Measurements from ENCODE around the gene FBXO17.

The FBXO17 gene

DNA sequence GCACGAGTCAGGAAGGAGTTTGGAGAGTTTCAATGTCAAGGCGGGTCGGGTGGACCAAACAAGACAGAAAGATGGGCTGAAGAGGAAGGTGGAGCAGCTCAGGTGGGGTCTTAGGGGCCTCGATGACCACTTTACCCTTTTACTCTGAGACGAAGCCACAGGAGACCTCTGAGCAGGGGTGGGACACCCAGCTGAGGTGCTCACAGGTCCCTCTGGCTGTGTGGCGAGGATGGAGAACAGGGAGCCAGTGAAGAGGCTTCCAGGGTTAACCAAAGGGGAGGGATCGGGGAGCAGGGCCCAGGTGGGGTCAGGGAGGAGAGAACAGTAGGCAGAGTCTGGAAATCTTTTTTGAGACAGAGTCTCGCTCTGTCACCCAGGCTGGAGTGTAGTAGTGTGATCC lies 61.6 kb downstream of the FBXO17 start:
- DNase-seq = no peak

DNA sequence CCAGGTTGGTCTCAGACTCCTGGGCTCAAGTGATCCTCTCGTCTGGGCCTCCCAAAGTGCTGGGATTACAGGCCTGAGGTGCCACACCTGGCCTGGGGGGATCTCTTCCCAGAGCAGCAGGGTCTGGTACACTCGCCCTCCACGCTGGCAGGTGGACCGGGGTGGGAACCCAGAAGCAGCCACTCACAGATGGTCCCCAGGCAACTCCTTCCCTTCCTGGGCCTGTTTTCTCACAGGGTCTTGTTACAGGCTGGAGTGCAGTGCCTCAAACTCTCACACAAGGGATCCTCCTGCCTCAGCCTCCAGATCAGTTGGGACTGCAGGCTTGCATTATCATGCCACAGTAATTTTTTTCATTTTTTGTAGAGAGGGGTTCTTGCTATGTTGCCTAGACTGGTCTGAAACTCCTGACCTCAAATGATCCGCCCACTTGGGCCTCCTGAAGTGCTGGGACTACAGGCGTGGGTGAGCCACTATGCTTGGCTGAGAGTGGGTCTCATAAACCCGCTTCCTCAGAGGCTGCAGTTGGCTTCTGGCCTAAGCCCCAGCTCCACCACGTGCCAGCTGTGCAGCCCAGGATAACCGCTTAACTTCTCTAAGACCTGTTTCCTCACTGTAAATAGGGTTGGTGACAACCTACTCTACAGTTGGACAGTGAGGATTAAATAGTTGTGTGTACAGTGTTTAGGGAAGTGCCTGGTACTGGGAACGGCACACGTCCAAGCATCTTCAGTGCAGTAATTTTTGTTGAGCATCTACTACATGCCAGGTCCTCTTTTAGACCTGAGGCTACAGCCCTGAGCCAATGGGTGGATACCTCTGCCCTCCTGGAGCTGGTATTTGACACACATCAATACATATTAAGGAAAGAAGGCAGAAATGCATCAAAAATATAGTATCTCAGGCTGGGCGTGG lies 62.7 kb downstream of the FBXO17 start:
- DNase-seq = no peak

DNA sequence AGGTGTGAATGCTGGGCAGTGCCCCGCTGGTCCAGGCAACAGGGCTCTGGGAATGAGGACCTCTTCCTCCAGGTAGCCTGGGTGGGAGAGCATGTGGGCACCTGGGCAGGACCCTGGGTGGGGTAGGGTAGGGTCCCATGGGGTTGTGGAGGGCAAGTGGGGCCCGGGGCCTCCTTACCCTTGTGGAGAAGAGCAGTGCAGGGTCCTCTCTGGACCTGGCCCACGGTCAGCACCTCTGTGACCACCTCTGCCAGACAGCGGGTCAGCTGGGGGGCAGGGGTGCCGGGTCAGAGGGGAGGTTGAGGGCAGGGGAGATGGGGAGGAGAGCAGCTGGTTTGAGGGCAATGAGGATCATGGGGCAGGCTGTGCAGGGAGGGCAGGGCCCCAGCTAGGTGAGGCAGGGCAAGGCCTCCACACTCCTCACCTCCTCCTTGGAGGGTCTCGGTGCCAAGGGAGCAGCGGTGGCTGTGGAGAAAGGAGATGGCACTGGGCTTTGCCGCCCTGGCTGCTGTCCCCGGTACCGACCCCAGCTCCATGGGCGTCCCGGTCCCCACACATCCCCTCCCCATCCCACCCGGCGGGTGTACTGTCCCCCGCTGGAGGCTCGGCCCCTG lies 64.0 kb downstream of the FBXO17 start:
- no peak for DNase-seq

DNA sequence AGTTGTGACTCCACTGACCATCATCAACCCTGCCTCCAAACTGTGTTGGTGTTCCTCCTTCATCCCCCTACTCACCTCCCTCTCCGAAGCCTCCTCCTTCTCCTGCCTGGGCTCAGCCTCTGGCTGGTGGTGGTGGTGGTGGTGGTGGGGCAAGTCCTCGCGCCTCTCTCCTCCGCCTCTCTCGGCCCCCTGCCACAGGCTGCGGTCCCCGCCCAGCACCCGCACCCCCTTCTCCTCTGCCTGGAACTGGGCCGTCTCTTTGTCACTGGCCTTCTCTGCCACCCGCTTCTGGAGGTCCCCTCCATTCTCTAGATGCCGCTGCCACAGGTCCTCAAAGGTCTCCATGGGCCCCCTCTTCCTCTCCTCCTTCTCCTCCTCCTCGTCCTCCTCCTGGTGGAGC lies 65.1 kb downstream of the FBXO17 start:
- DNase-seq = no peak

DNA sequence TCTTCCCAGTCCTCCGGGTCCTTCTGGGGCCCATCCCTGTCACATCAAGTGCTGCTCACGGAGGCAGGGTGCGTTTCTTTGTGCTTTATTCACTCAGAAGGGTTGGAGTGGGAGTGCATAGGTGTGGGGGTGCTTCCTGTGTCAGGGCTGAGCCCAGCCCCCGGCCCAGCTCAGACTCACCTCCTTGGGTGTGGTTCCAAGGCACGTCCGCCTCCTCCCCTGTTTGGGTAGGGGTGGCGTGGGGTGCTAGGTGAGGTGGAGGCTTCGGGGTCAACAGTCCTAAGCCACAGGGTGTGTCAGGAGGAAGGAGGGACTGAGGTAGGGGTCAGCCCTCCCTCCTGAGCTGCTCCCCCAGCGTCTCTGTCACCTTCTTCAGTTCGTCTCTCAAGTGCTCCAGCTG lies 66.6 kb downstream of the FBXO17 start:
- no peak for DNase-seq

DNA sequence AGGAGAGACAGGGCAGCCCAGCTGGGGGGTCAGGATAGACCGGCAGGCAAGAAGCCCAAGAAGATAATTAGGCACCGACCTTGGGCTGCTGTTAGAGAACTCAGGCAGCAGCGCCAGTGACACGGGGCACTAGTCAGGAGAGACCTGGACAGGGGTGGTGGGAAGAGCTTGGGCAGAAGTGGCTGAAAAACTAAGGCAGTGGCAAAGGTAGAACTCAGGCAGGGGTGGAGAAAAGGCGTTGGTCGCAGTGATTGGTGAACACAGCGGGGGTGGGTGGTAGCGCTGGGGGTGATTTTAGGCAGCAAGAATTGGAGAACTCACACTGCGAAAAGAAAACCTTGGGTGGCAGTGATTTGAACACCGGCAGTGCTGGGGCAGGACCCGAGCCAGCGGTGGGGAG lies 67.9 kb downstream of the FBXO17 start:
- no peak for DNase-seq

DNA sequence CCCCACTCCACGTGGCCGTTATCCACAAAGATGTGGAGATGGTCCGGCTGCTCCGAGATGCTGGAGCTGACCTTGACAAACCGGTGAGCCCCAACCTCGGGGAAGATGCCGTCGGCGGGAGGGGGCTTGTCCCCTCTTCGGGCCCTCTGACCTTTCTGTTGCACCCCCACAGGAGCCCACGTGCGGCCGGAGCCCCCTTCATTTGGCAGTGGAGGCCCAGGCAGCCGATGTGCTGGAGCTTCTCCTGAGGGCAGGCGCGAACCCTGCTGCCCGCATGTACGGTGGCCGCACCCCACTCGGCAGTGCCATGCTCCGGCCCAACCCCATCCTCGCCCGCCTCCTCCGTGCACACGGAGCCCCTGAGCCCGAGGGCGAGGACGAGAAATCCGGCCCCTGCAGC lies 68.3 kb downstream of the FBXO17 start:
- DNase-seq = no peak

DNA sequence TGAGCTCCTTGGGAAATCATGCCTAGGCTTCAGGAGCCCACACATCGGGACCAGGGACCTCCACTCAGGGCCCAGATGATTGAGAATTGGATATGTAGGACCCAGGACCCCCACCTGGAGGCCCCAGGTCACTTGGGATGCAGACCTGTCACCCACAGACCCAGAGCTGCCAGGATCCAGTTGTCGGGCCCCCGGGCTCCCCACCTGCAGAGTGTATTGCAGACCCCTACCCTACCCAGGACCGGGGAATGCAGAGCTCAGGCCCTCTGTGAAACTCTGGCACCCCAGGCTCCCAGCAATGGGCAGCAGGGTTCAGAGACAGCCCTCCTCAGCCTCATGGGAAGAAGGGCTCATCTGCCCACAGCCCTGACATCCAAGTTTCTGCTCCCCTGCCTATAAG lies 69.9 kb downstream of the FBXO17 start:
- no peak for DNase-seq

DNA sequence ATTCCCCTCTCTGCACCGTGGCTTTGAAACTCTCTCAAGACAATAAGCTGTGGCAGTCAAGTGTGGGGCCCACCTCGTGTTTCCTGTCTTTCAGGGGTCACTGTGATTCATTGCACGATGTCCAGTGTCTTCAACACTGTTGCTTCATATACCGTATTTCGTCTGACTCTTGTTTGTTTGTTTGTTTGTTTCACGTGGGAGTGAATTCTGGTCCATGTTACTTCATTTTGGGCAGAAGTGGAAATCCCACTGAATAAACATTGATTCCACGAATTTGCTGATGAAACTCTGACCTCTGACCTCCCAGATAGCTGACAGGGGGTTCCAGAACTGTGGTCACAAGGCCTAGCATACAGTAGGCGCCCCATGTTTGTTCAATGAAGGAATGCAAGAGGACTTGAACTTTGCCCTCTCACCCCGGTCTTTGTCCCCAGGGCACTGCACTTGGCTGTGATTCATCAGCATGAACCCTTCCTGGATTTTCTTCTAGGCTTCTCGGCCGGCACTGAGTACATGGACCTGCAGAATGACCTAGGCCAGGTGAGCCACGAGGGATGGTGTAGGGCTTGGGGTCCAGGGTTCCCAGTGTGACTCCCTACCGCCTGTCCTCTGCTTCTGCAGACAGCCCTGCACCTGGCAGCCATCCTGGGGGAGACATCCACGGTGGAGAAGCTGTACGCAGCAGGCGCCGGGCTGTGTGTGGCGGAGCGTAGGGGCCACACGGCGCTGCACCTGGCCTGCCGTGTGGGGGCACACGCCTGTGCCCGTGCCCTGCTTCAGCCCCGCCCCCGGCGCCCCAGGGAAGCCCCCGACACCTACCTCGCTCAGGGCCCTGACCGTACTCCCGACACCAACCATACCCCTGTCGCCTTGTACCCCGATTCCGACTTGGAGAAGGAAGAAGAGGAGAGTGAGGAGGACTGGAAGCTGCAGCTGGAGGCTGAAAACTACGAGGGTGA lies 70.7 kb downstream of the FBXO17 start:
- no peak for DNase-seq

DNA sequence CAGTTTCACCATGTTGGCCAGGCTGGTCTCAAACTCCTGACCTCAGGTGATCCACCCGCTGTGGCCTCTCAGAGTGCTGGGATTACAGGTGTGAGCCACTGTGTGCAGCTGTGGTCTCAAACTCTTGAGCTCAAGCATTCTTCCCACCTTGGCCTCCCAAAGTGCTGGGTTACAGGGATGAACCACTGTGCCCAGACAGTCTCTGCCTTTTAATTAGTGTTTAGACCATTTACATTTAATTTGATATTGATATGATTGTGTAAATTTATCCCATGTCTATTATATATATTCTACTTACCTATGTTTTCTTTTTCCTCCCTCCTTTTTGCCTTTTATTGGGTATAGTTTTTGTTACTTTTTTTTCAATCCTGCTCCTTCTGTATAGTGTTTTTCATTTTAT lies 73.9 kb downstream of the FBXO17 start:
- DNase-seq = no peak

DNA sequence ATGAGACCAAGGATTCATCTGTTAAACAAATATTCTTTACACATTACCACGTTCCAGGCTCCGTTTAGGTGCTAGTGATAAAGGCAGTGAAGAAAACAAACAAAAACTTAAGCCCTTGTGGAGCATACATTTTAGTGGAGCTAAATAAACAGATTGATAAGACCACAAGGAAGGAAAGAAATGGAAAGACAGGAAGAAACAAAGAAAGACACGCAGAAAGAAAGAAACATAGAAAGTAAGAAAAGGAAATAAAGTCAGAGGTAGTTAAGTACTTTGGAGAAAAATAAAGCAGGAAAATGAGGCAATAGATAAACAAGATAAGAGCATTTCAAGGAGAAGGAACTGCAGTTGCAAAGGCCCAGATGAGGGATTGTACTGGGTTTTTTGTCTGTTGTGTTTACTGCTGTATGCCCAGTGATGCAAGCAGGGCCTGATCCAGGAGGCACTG lies 74.8 kb downstream of the FBXO17 start:
- peak in 1 of 3 experiments; percentile 32 for DNase-seq

DNA sequence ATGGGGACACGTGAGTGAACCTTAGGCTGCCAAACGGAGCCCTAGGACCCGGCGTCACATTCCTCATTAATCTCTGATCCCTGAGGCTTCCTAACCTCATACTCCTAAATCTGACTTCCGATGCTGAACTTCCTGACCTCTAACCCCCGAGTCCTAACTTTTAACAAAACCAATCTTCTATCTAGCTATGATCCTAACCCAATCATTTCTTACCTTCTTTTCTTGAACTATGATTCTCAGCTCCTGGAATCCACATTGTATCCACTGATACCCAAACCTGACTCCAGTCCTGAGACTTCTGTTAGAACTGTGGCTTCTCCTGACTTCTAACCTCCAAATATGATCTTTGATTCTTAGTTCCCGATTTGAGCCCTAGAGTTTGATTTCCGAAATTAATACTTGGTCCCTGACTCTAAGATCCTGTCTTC lies 75.3 kb downstream of the FBXO17 start:
- DNase-seq = no peak

DNA sequence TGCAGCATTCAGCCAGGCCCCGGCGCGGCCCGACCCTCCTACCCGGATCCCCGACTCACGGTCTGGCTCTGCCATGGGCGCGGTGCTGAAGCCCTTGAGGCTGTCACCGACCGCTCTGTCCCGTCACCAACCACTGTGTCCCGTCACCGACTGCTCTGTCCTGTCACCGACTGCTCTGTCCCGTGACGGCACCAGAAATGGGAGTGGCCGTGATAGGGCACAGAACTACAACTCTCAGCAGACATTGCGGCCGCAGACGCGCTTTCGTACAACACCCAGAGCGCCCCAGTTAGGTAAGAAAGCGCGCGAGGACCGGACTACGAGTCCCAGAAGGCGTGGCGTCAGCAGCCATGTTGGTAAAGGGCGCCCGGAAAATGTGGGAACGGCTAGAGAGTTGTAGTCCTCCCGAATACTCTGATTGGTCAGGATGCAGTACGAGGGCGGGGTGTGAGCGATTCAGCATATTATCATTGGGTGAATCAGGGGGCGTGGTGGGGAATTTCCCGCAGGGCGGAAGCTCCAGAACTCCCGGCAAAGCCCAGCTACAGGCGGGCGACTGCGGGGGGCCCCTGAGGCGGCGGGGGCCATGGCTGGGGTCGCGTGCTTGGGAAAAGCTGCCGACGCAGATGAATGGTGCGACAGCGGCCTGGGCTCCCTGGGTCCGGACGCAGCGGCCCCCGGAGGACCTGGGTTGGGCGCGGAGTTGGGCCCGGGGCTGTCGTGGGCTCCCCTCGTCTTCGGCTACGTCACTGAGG lies 75.9 kb downstream of the FBXO17 start, which contains the start of the genes NFKBIB and SIRT2:
Gene NFKBIB (plus strand): TSS at position 523 of the 755 bp plus-strand sequence. CDS start 64 bp downstream, at position 587.
Gene SIRT2 (minus strand): TSS at position 172 of the 755 bp plus-strand sequence. CDS start 97 bp downstream, at position 75.
- peak; percentile 99 to 100 (median 100) for DNase-seq

DNA sequence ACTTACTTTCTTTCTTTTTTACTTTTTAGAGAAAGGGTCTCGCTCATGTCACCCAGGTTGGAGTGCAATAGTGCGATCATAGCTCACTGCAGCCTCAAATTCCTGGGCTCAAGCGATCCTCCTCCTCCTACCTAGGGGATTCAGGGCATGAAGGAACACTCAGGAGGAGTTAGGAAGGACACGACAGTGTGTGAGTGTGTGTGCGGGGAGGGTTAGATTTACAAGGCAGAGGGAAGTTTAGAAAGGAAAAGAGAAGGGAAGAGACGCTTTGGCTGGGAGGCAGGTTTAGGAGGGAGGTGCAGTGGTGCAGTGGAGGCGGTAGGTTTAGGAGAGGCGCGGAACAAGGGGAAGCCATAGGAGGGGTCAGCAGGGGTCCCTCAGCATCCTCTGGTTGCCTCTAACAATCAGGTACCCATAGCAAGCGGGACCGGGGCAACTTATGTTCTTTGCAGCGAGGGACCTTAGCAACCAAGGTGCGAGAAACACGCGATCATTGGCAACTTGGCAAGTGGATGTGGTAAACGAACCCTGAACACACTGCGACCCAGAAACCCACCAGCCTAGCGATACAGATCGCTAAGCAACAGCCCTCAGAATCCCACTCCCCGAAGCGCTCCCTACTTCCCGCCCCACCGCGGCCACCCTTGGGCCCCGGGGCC lies 76.6 kb downstream of the FBXO17 start:
- peak in 1 of 3 experiments; percentile 56 for DNase-seq

DNA sequence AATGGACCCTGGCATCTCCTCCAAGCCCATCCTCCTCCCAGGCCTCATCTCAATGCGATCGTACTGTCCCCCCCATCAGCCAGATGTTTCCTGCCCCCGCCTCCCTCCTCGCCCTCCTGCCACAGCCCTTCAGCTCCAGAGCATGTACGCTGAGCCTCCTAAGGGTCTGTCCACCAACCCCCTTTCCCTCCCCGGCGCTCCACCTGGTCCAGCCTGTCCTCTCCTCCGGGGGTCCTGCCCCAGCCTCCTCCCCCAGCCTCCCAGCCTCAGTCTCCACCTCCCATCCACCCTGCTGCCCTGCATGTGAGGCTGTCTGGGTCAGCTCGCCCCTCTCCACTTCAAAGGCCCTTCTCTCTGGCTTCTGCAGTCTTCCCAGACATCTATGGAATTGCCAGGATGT lies 80.6 kb downstream of the FBXO17 start:
- DNase-seq = no peak

DNA sequence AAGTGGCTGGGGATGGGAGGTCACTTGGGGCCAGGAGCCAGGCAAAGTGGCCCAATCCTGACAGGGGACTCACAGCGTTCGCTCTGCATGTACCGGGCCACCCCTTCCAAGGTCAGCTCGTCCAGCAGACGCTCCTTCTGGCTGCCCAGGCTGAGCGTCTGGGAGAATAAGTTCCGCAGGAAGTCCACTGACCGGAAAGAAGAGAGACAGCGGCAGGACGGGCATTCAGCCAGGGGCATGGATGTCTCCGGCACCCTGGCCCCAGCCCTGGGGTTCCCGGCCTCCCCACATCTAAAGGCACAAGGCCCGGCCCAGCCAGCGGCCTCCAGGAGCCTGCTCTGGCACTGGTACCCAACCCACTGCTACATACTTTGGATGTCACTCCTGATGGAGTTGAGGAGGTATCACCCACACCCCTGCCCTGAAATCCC lies 82.2 kb downstream of the FBXO17 start:
- DNase-seq = no peak

DNA sequence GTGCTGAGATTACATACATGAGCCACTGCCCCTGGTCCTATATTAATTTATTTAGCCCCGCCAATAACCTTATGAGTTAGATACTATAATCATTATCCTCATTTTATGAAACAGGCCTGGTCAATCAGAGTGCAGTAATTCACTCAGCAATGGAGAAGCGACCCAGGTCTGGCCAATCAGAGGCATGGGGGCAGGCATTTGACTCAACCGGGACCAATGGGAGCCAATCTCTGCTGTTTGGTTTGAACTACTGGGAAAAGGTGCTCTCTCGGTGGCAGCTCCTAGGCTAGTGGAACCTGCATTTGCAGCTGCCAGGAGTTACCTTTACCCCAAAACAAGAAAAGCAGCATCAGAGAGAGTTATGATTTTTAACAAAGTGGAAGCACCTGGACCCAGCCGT lies 82.7 kb downstream of the FBXO17 start:
- no peak for DNase-seq

DNA sequence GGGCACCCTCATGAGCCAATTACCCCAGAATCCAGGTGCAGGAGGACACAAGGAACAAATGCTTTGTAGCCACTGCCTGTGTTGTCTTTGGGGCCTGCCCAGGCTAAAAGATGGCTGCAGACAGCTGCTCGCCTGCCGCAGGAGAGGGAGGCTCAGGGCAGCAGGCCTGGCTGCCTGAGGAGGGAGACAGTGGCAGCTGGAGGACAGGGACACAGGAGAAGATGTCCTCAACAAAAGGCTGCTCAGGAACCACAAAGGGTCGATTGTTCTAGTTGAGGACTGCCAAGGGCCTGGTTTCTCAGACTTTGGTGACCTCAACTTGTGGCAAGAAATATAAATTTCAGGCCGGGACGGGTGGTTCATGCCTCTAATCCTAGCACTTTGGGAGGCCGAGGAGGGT lies 83.8 kb downstream of the FBXO17 start:
- no peak for DNase-seq
